HL-60 (cell line): ENCODE results near the gene ARHGAP23.

Source experiments
- DNase-seq, 2 experiments: peaks; one replicate each; pipeline ENCODE4 v3.0.0-alpha.2; 2010 to 2020; ENCODE audit warnings: low read depth in 1 of 2, low spot score in 1 of 2
- H3K27ac ChIP-seq: fragments of 250-450 bp; sonication (Bioruptor Pico); replicated peaks from 2 replicates; pipeline ENCODE4 v1.5.1; 2020; ENCODE audit warnings: mild to moderate bottlenecking, moderate library complexity
- H3K27me3 ChIP-seq: fragments of 250-450 bp; sonication (Bioruptor Pico); 2 replicates; pipeline ENCODE4 v1.5.1; 2021; ENCODE audit warnings: mild to moderate bottlenecking, moderate library complexity; ENCODE audit not compliant: insufficient read depth, poor library complexity, severe bottlenecking
- H3K4me3 ChIP-seq: replicated peaks from 2 replicates; pipeline ENCODE4 v1.5.1; 2011; ENCODE audit warnings: mild to moderate bottlenecking, control low read depth, low read length; ENCODE audit not compliant: insufficient read depth
- GABPA ChIP-seq: IDR thresholded peaks from 2 replicates; pipeline ENCODE4 v1.6.1; 2012; ENCODE audit warnings: low read depth
- POLR2AphosphoS5 ChIP-seq: IDR thresholded peaks from 2 replicates; pipeline ENCODE4 v1.6.1; 2012; ENCODE audit warnings: low read depth
- REST ChIP-seq: IDR thresholded peaks from 2 replicates; pipeline ENCODE4 v1.6.1; 2012; ENCODE audit warnings: low read depth; ENCODE audit not compliant: insufficient replicate concordance
- SPI1 ChIP-seq: IDR thresholded peaks from 2 replicates; pipeline ENCODE4 v1.6.1; 2012; ENCODE audit warnings: low read depth, mild to moderate bottlenecking, borderline replicate concordance
- TF ChIP-seq, protein P1 (sequence below): IDR thresholded peaks from one replicate; pipeline ENCODE4 v1.5.1; 2011; ENCODE audit warnings: low read length, control low read depth, inconsistent platforms; ENCODE audit not compliant: insufficient read depth

The ARHGAP23 gene

DNA sequence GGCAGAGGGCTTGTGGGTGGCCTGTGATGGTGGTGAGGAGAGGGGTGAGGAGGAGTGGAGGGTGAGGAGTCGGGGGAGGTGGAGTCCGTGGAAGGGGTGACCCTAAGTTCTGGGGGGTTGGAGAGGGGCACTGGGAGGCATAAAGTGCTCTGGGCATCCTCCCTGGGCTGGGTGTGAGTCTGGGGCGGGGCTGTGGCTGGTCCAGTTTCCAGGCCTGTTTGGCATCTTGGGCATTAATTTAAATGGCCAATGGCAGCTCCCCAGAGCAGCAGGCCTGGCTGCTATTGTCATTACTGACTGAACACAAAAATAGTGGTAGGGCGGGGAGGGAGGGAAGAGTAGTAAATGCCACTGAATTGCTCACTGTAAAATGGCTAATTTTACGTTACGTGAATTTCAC lies 7.7 kb upstream of the ARHGAP23 start:
- H3K27me3 ChIP-seq, result no peaks in the 10 kb centered on the region
- H3K4me3 ChIP-seq, result no peak overlapping the region
- TF ChIP-seq, protein P1, sequence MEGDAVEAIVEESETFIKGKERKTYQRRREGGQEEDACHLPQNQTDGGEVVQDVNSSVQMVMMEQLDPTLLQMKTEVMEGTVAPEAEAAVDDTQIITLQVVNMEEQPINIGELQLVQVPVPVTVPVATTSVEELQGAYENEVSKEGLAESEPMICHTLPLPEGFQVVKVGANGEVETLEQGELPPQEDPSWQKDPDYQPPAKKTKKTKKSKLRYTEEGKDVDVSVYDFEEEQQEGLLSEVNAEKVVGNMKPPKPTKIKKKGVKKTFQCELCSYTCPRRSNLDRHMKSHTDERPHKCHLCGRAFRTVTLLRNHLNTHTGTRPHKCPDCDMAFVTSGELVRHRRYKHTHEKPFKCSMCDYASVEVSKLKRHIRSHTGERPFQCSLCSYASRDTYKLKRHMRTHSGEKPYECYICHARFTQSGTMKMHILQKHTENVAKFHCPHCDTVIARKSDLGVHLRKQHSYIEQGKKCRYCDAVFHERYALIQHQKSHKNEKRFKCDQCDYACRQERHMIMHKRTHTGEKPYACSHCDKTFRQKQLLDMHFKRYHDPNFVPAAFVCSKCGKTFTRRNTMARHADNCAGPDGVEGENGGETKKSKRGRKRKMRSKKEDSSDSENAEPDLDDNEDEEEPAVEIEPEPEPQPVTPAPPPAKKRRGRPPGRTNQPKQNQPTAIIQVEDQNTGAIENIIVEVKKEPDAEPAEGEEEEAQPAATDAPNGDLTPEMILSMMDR, result no peak
- H3K27ac ChIP-seq, result no peak overlapping the region
- DNase-seq, result no peak

GRCh38 chr17:38421171-38421841 lies 7.0 kb upstream of the ARHGAP23 start:
- Histone ChIP-seq H3K4me3 (no peak overlapping the region), H3K27me3 (no peaks in the 10 kb centered on the region)
- no peak for DNase-seq

GRCh38 chr17:38421871-38422827 lies 6.1 kb upstream of the ARHGAP23 start:
- no peak for TF ChIP-seq POLR2AphosphoS5
- no peak for TF ChIP-seq REST
- TF ChIP-seq, protein P1, result no peak
- TF ChIP-seq SPI1, result no peak
- TF ChIP-seq GABPA, result no peak
- Histone ChIP-seq H3K27ac (no peak overlapping the region), H3K27me3 (no peaks in the 10 kb centered on the region), H3K4me3 (no peak overlapping the region)
- DNase-seq, result no peak

More at GRCh38 chr17:38421171-38421841, 7.0 kb upstream of the ARHGAP23 start:
- no peak overlapping the region for H3K27ac ChIP-seq
- TF ChIP-seq, protein P1, result no peak
- TF ChIP-seq REST, result no peak
- TF ChIP-seq SPI1, result no peak
- TF ChIP-seq GABPA, result no peak
- no peak for TF ChIP-seq POLR2AphosphoS5
